LNCaP clone FGC (cell line): Measurements from ENCODE around the gene TAF4.

Experiments used
- DNase-seq: peaks from one replicate; pipeline ENCODE4 v3.0.0-alpha.2; 2011; ENCODE audit warnings: low read depth
- H3K4me3 ChIP-seq: 2 replicates; pipeline ENCODE4 v1.5.1; 2011; ENCODE audit warnings: mild to moderate bottlenecking, low read depth, low read length, control low read depth
- CTCF ChIP-seq: IDR thresholded peaks from 2 replicates; pipeline ENCODE4 v1.5.1; 2012; ENCODE audit warnings: mild to moderate bottlenecking; ENCODE audit not compliant: control insufficient read depth, insufficient read depth; ENCODE audit errors: extremely low read depth

TAF4 gene

GRCh38 chr20:61937146-61937962 is 128.3 kb downstream of the TAF4 start:
- no peak for TF ChIP-seq CTCF
- H3K4me3 ChIP-seq = no peak overlapping the region
- DNase-seq = no peak

- no peak for DNase-seq
- no peak for TF ChIP-seq CTCF
- no peak overlapping the region for H3K4me3 ChIP-seq
Observed at GRCh38 chr20:61936701-61937131, 129.0 kb downstream of the TAF4 start.

- no peak for DNase-seq
- H3K4me3 ChIP-seq = no peak overlapping the region
- TF ChIP-seq CTCF = no peak
Observed at GRCh38 chr20:61935926-61936700, 129.6 kb downstream of the TAF4 start.

GRCh38 chr20:61934716-61935530 is 130.8 kb downstream of the TAF4 start:
- TF ChIP-seq CTCF = no peak
- no peak overlapping the region for H3K4me3 ChIP-seq
- DNase-seq = no peak

- no peak overlapping the region for H3K4me3 ChIP-seq
- no peak for TF ChIP-seq CTCF
- DNase-seq = no peak
Observed at GRCh38 chr20:61933951-61934715, 131.5 kb downstream of the TAF4 start.

- no peak overlapping the region for H3K4me3 ChIP-seq
- DNase-seq = no peak
- no peak for TF ChIP-seq CTCF
Observed at GRCh38 chr20:61933481-61933950, 132.2 kb downstream of the TAF4 start.
